HTERT RPE-1 (cell line): Measurements from ENCODE around the gene BAG5.

Experiments
- in situ Hi-C: fragments of 300-500 bp; cut with MboI; formaldehyde crosslinking; loops from 4 replicates; pipeline ENCODE4 v1.14.3; 2020; ENCODE audit warnings: low sequenced_read_pairs

BAG5 gene

GRCh38 chr14:103547941-103548462, 14.5 kb downstream of the BAG5 start:
- in situ Hi-C loops = no loop called here

- in situ Hi-C loops = no loop called here
Measured at GRCh38 chr14:103547455-103547940, 15.0 kb downstream of the BAG5 start.

GRCh38 chr14:103546652-103547454, 15.6 kb downstream of the BAG5 start:
- in situ Hi-C loops = no loop called here

GRCh38 chr14:103545915-103546651, 16.4 kb downstream of the BAG5 start:
- in situ Hi-C loops = no loop called here

GRCh38 chr14:103545219-103545914, 17.1 kb downstream of the BAG5 start:
- in situ Hi-C loops = no loop called here

GRCh38 chr14:103544388-103545218, 17.9 kb downstream of the BAG5 start:
- in situ Hi-C loops = no loop called here

- in situ Hi-C loops = no loop called here
Measured at GRCh38 chr14:103543721-103544387, 18.6 kb downstream of the BAG5 start.

GRCh38 chr14:103543140-103543539, 19.3 kb downstream of the BAG5 start:
- in situ Hi-C loops = no loop called here

GRCh38 chr14:103542605-103543088, 19.8 kb downstream of the BAG5 start:
- in situ Hi-C loops = no loop called here

GRCh38 chr14:103541709-103542604, 20.5 kb downstream of the BAG5 start:
- in situ Hi-C loops = no loop called here

GRCh38 chr14:103540821-103541708, 21.4 kb downstream of the BAG5 start:
- in situ Hi-C loops = no loop called here

GRCh38 chr14:103539056-103539825, 23.2 kb downstream of the BAG5 start:
- in situ Hi-C loops = no loop called here

- in situ Hi-C loops = no loop called here
Measured at GRCh38 chr14:103538291-103539055, 24.0 kb downstream of the BAG5 start.

GRCh38 chr14:103537175-103537990, 25.1 kb downstream of the BAG5 start:
- in situ Hi-C loops = no loop called here

GRCh38 chr14:103536693-103537092, 25.8 kb downstream of the BAG5 start:
- in situ Hi-C loops = no loop called here
